RWPE2 (cell line): ENCODE measurements around the gene CLN6.

Experiments
- ATAC-seq: fragments of 200-7000 bp; cut with Tn5 transposase; 3 replicates; pipeline ENCODE4 v1.9.1; 2021; ENCODE audit warnings: low read depth
- DNase-seq: peaks from one replicate; pipeline ENCODE4 v3.0.0-alpha.2; 2020; ENCODE audit warnings: low spot score
- H3K27ac ChIP-seq: fragments of 450-650 bp; 2 replicates; pipeline ENCODE4 v1.5.1; 2017; ENCODE audit warnings: mild to moderate bottlenecking; ENCODE audit not compliant: poor library complexity, severe bottlenecking
- H3K27me3 ChIP-seq: fragments of 250-450 bp; sonication (Bioruptor Pico); 2 replicates; pipeline ENCODE4 v1.5.1; 2021; ENCODE audit warnings: mild to moderate bottlenecking, moderate library complexity; ENCODE audit not compliant: insufficient read depth, poor library complexity, severe bottlenecking
- H3K36me3 ChIP-seq: fragments of 250-450 bp; sonication (Bioruptor Pico); 2 replicates; pipeline ENCODE4 v1.5.1; 2020; ENCODE audit warnings: low read depth, mild to moderate bottlenecking, moderate library complexity
- H3K4me1 ChIP-seq: fragments of 250-450 bp; sonication (Bioruptor Pico); 2 replicates; pipeline ENCODE4 v1.5.1; 2021; ENCODE audit warnings: mild to moderate bottlenecking, moderate library complexity; ENCODE audit not compliant: insufficient read depth, poor library complexity, severe bottlenecking
- H3K4me3 ChIP-seq: fragments of 250-450 bp; sonication (Bioruptor Pico); 2 replicates; pipeline ENCODE4 v1.5.1; 2021; ENCODE audit warnings: mild to moderate bottlenecking, moderate library complexity; ENCODE audit not compliant: severe bottlenecking
- H3K9me3 ChIP-seq: fragments of 250-450 bp; sonication (Bioruptor Pico); 2 replicates; pipeline ENCODE4 v1.5.1; 2021; ENCODE audit warnings: mild to moderate bottlenecking, moderate library complexity; ENCODE audit not compliant: severe bottlenecking
- CTCF ChIP-seq: fragments of 450-650 bp; IDR thresholded peaks from one replicate; pipeline ENCODE4 v1.5.1; 2017; ENCODE audit warnings: mild to moderate bottlenecking, moderate library complexity; ENCODE audit not compliant: poor library complexity, severe bottlenecking

The CLN6 gene

GRCh38 chr15:68264282-68264681 lies 34.8 kb upstream of the CLN6 start:
- Histone ChIP-seq H3K27ac (no peak overlapping the region), H3K9me3 (no peaks in the 10 kb centered on the region), H3K4me3 (no peak overlapping the region), H3K36me3 (no peaks in the 10 kb centered on the region), H3K27me3 (no peaks in the 10 kb centered on the region), H3K4me1 (peaks cover 37% of the 10 kb centered on the region)
- ATAC-seq (no peak), DNase-seq (no peak)
- TF ChIP-seq CTCF: no peak

GRCh38 chr15:68262514-68263356 lies 33.2 kb upstream of the CLN6 start:
- H3K36me3 ChIP-seq: no peaks in the 10 kb centered on the region
- H3K4me1 ChIP-seq: peaks cover 29% of the 10 kb centered on the region
- ATAC-seq (no peak), DNase-seq (no peak)
- H3K27ac ChIP-seq: no peak overlapping the region
- no peak overlapping the region for H3K4me3 ChIP-seq
- no peaks in the 10 kb centered on the region for H3K9me3 ChIP-seq
- TF ChIP-seq CTCF: no peak
- no peaks in the 10 kb centered on the region for H3K27me3 ChIP-seq

- Histone ChIP-seq H3K27ac (no peak overlapping the region), H3K4me3 (no peak overlapping the region), H3K36me3 (no peaks in the 10 kb centered on the region), H3K9me3 (no peaks in the 10 kb centered on the region), H3K4me1 (peaks cover 31% of the 10 kb centered on the region), H3K27me3 (no peaks in the 10 kb centered on the region)
- ATAC-seq (no peak), DNase-seq (no peak)
- no peak for TF ChIP-seq CTCF
These were observed 32.5 kb upstream of the CLN6 start for GRCh38 chr15:68261980-68262379.

- Histone ChIP-seq H3K4me3 (no peak overlapping the region), H3K27me3 (no peaks in the 10 kb centered on the region), H3K36me3 (no peaks in the 10 kb centered on the region), H3K4me1 (peaks cover 32% of the 10 kb centered on the region), H3K9me3 (no peaks in the 10 kb centered on the region), H3K27ac (no peak overlapping the region)
- ATAC-seq (no peak), DNase-seq (no peak)
- TF ChIP-seq CTCF: no peak
These were observed 31.7 kb upstream of the CLN6 start for GRCh38 chr15:68261241-68261640.

GRCh38 chr15:68259883-68260282 lies 30.4 kb upstream of the CLN6 start:
- Histone ChIP-seq H3K36me3 (no peaks in the 10 kb centered on the region), H3K27me3 (no peaks in the 10 kb centered on the region), H3K27ac (no peak overlapping the region), H3K4me1 (peaks cover 24% of the 10 kb centered on the region), H3K4me3 (no peak overlapping the region), H3K9me3 (no peaks in the 10 kb centered on the region)
- TF ChIP-seq CTCF: no peak
- ATAC-seq: no peak
- no peak for DNase-seq
